Endometrial microvascular endothelial cells (primary cell): Measurements from ENCODE around the gene KLHL41. TPM values are rescaled to one million over a fixed set of nuclear protein-coding genes. Genes with fewer than 3 reads are reported as not detected.
"Not testable (repeated sequence)": the region's sequence is repeated elsewhere in the genome, so short reads cannot be mapped to it uniquely, and the experiment has no call there.

Experiments
- in situ Hi-C: cut with HindIII; loops from 2 replicates; pipeline ENCODE4 v1.10.0; 2017; ENCODE audit warnings: low sequenced_read_pairs, low pct_unique_long_range_greater_than_20kb; ENCODE audit errors: inconsistent ontology term
- total RNA-seq: library from RNA; depleted of rRNA; stranded (reverse); fragments of >200 nt; gene quantifications from one replicate; pipeline ENCODE4 v1.2.3, GENCODE V29; 2015; ENCODE audit errors: inconsistent ontology term

The KLHL41 gene
- total RNA-seq, 1 donor from 2014 or later = not detected

GRCh38 chr2:169562519-169562918 lies 53.0 kb downstream of the KLHL41 start:
- in situ Hi-C loops = no loop called here

GRCh38 chr2:169565686-169566085 lies 56.2 kb downstream of the KLHL41 start:
- in situ Hi-C loops = no loop called here

GRCh38 chr2:169569948-169570347 lies 60.4 kb downstream of the KLHL41 start:
- in situ Hi-C loops = no loop called here

- in situ Hi-C loops = not testable (repeated sequence)
Observed at GRCh38 chr2:169570752-169571151, 61.2 kb downstream of the KLHL41 start.

- in situ Hi-C loops = no loop called here
Observed at GRCh38 chr2:169571571-169571970, 62.1 kb downstream of the KLHL41 start.

- in situ Hi-C loops = no loop called here
Observed at GRCh38 chr2:169572189-169572588, 62.7 kb downstream of the KLHL41 start.

GRCh38 chr2:169572821-169573159 lies 63.3 kb downstream of the KLHL41 start:
- in situ Hi-C loops = no loop called here

- in situ Hi-C loops = no loop called here
Observed at GRCh38 chr2:169573160-169573973, 63.9 kb downstream of the KLHL41 start, which contains the start of gene FASTKD1. Gene FASTKD1, minus strand, starts transcription at chr2:169573865. Its CDS starts 1,836 bp downstream, at chr2:169572029.

GRCh38 chr2:169573974-169574299 lies 64.4 kb downstream of the KLHL41 start:
- in situ Hi-C loops = no loop called here

- in situ Hi-C loops = not testable (repeated sequence)
Observed at GRCh38 chr2:169574539-169574938, 65.0 kb downstream of the KLHL41 start.

- in situ Hi-C loops = not testable (repeated sequence)
Observed at GRCh38 chr2:169575264-169575663, 65.8 kb downstream of the KLHL41 start.

Other genes with a start within 250 kb of the KLHL41 start
- not detected for gene LRP2, start 147.2 kb upstream of the KLHL41 start, total RNA-seq
- gene BBS5, start 30.2 kb upstream of the KLHL41 start, total RNA-seq = 3.1 TPM
- gene FASTKD1, start 64.2 kb downstream of the KLHL41 start, total RNA-seq = 24.0 TPM
- gene PPIG, start 74.6 kb downstream of the KLHL41 start, total RNA-seq = 18.2 TPM
- gene CFAP210, start 184.7 kb downstream of the KLHL41 start, total RNA-seq = not detected
- 0.19 TPM for gene PHOSPHO2, start 184.8 kb downstream of the KLHL41 start, total RNA-seq
- 1.6 TPM for gene KLHL23, start 224.1 kb downstream of the KLHL41 start, total RNA-seq